ENCODE results near the gene LCLAT1. TPM values are rescaled to one million over a fixed set of nuclear protein-coding genes. Genes with fewer than 3 reads are reported as not detected.

The LCLAT1 gene
- total RNA-seq, 2 experiments from 2014 or later: 9.2 to 19.6 TPM

GRCh38 chr2:30470426-30470825 lies 23.4 kb downstream of the LCLAT1 start:
- Histone ChIP-seq H2AFZ (ENCODE audit: low read length) (no peak overlapping the region), H3K4me2 (ENCODE audit: low read length) (no peak overlapping the region), H3K4me1 (ENCODE audit: insufficient read depth, low read length, poor library complexity, severe bottlenecking) (peaks cover under 1% of the 10 kb centered on the region), H3K4me3 (ENCODE audit: low read depth, low read length, poor library complexity, severe bottlenecking) (no peak overlapping the region), H3K36me3 (ENCODE audit: insufficient read depth, low read length) (no peaks in the 10 kb centered on the region), H3K79me2 (ENCODE audit: insufficient read depth, low read depth, low read length) (peaks cover 39% of the 10 kb centered on the region; the same call in 1 of the 2 replicates), H3K27ac (ENCODE audit: low read depth, low read length, poor library complexity, severe bottlenecking) (no peak overlapping the region), H4K20me1 (ENCODE audit: insufficient read depth, low read length) (no peaks in the 10 kb centered on the region), H3K9me2 (ENCODE audit: insufficient read depth, low read length) (no peaks in the 10 kb centered on the region), H3K9me3 (ENCODE audit: low read length) (peaks cover 9% of the 10 kb centered on the region; the same call in 1 of the 2 replicates)
- intact Hi-C loops (cut with micrococcal nuclease; ENCODE audit: unreplicated experiment): no loop called here
- CTCF ChIA-PET (ENCODE audit: unreplicated experiment): no interaction called here
- POLR2A ChIA-PET: interaction anchor here (0.6 kb wide), 1 partner anchor 40 kb away, joined by 3 read pairs; no protein-coding TSS in a partner anchor
- BruUV-seq (replicated peaks): no TSS peak
- TF ChIP-seq CTCF (conservative IDR thresholded peaks at IDR 0.05; ENCODE audit: low read length) (no peak), EZH2phosphoT487 (IDR thresholded peaks at IDR 0.05; ENCODE audit: borderline replicate concordance, low read depth, low read length) (no peak)
- DNase-seq (ENCODE audit: low spot score): no peak

DNA sequence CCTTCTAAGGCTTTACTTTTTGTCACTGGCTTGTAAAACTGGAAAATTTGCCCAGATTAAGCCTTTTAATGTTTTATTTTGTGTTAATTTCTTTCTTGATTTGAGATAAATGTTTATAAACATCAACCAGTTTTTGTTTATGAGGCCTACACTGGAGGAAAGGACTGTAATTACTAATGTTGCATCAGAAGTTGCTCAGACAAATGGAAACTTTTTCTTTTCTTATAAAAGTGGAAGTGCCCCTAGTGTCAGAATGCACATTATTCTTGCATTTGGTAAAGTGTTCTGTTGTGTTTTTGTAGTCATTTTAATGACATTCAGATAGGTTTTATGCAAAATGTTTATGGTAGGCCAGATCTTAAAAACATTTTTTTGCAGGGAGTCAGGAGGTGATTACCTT lies 25.3 kb downstream of the LCLAT1 start:
- no TSS peak for BruUV-seq (replicated peaks)
- CTCF ChIA-PET (ENCODE audit: unreplicated experiment): no interaction called here

More for the DNA sequence above, 25.3 kb downstream of the LCLAT1 start:
- POLR2A ChIA-PET: interaction anchor here (0.7 kb wide), 2 partner anchors 39 to 242 kb away, joined by 3 to 4 read pairs; no protein-coding TSS in a partner anchor
- Histone ChIP-seq H3K4me1 (ENCODE audit: insufficient read depth, low read length, poor library complexity, severe bottlenecking) (no peaks in the 10 kb centered on the region), H3K4me2 (ENCODE audit: low read length) (no peak overlapping the region), H3K36me3 (ENCODE audit: insufficient read depth, low read length) (no peaks in the 10 kb centered on the region), H4K20me1 (ENCODE audit: insufficient read depth, low read length) (no peaks in the 10 kb centered on the region), H3K27ac (ENCODE audit: low read depth, low read length, poor library complexity, severe bottlenecking) (no peak overlapping the region), H3K4me3 (ENCODE audit: low read depth, low read length, poor library complexity, severe bottlenecking) (no peak overlapping the region), H3K9me2 (ENCODE audit: insufficient read depth, low read length) (no peaks in the 10 kb centered on the region), H3K79me2 (ENCODE audit: insufficient read depth, low read depth, low read length) (peaks cover 25% of the 10 kb centered on the region; the same call in 1 of the 2 replicates), H2AFZ (ENCODE audit: low read length) (no peak overlapping the region), H3K9me3 (ENCODE audit: low read length) (peaks cover 9% of the 10 kb centered on the region; the same call in 1 of the 2 replicates)
- intact Hi-C loops (cut with micrococcal nuclease; ENCODE audit: unreplicated experiment): no loop called here
- DNase-seq (ENCODE audit: low spot score): peak; percentile 12
- TF ChIP-seq EZH2phosphoT487 (IDR thresholded peaks at IDR 0.05; ENCODE audit: borderline replicate concordance, low read depth, low read length): no peak
- 0 out of 2 replicates have a peak, but pooled peaks have one; percentile 19 for TF ChIP-seq CTCF (conservative IDR thresholded peaks at IDR 0.05; ENCODE audit: low read length)

All from OCI-LY7 (cell line).